ENCODE measurements around the gene USP6NL. TPM values are rescaled to one million over a fixed set of nuclear protein-coding genes. Genes with fewer than 3 reads are reported as not detected.
A peak's percentile ranks its signal among the peaks of the same experiment; 100 is the strongest.

The USP6NL gene
- total RNA-seq, 1 donor from 2014 or later, result 24.3 TPM

- DNase-seq (ENCODE audit: extremely low read depth, low read depth, low spot score), result no peak
These were observed 128.0 kb downstream of the USP6NL start for GRCh38 chr10:11483201-11484148.

- no peak for DNase-seq (ENCODE audit: extremely low read depth, low read depth, low spot score)
These were observed 129.1 kb downstream of the USP6NL start for GRCh38 chr10:11482306-11482705.

GRCh38 chr10:11480687-11481086, 130.8 kb downstream of the USP6NL start:
- DNase-seq (ENCODE audit: extremely low read depth, low read depth, low spot score), result no peak

GRCh38 chr10:11479300-11479699, 132.2 kb downstream of the USP6NL start:
- DNase-seq (ENCODE audit: extremely low read depth, low read depth, low spot score), result no peak

- no peak for DNase-seq (ENCODE audit: extremely low read depth, low read depth, low spot score)
These were observed 132.6 kb downstream of the USP6NL start for GRCh38 chr10:11478807-11479206.

GRCh38 chr10:11475831-11476434, 135.5 kb downstream of the USP6NL start:
- no peak for DNase-seq (ENCODE audit: extremely low read depth, low read depth, low spot score)

GRCh38 chr10:11473128-11473760, 138.2 kb downstream of the USP6NL start:
- DNase-seq (ENCODE audit: extremely low read depth, low read depth, low spot score), result no peak

GRCh38 chr10:11472158-11472753, 139.2 kb downstream of the USP6NL start:
- peak; percentile 10 for DNase-seq (ENCODE audit: extremely low read depth, low read depth, low spot score)

- no peak for DNase-seq (ENCODE audit: extremely low read depth, low read depth, low spot score)
These were observed 141.7 kb downstream of the USP6NL start for GRCh38 chr10:11469575-11470391.

- DNase-seq (ENCODE audit: extremely low read depth, low read depth, low spot score), result peak; percentile 9
These were observed 143.2 kb downstream of the USP6NL start for GRCh38 chr10:11468126-11468742.

GRCh38 chr10:11465406-11465805, 146.0 kb downstream of the USP6NL start:
- DNase-seq (ENCODE audit: extremely low read depth, low read depth, low spot score), result no peak

- no peak for DNase-seq (ENCODE audit: extremely low read depth, low read depth, low spot score)
These were observed 148.3 kb downstream of the USP6NL start for GRCh38 chr10:11463111-11463510.

GRCh38 chr10:11462071-11462470, 149.4 kb downstream of the USP6NL start:
- no peak for DNase-seq (ENCODE audit: extremely low read depth, low read depth, low spot score)

- DNase-seq (ENCODE audit: extremely low read depth, low read depth, low spot score), result no peak
These were observed 154.1 kb downstream of the USP6NL start for GRCh38 chr10:11457336-11457735.

- DNase-seq (ENCODE audit: extremely low read depth, low read depth, low spot score), result no peak
These were observed 156.4 kb downstream of the USP6NL start for GRCh38 chr10:11454958-11455566.

GRCh38 chr10:11454160-11454559, 157.3 kb downstream of the USP6NL start:
- DNase-seq (ENCODE audit: extremely low read depth, low read depth, low spot score), result no peak

GRCh38 chr10:11451640-11452260, 159.7 kb downstream of the USP6NL start:
- DNase-seq (ENCODE audit: extremely low read depth, low read depth, low spot score), result no peak

- no peak for DNase-seq (ENCODE audit: extremely low read depth, low read depth, low spot score)
These were observed 161.0 kb downstream of the USP6NL start for GRCh38 chr10:11450427-11450826.

- no peak for DNase-seq (ENCODE audit: extremely low read depth, low read depth, low spot score)
These were observed 161.7 kb downstream of the USP6NL start for GRCh38 chr10:11449761-11450160.
